ENCODE results near the gene GPAT3.
A peak's percentile ranks its signal among the peaks of the same experiment; 100 is the strongest.
"Not testable (repeated sequence)": the region's sequence is repeated elsewhere in the genome, so short reads cannot be mapped to it uniquely, and the experiment has no call there.

GPAT3 gene

GRCh38 chr4:83603129-83603528 is 67.2 kb downstream of the GPAT3 start:
- no peak for DNase-seq (ENCODE audit: low read depth in 2 of 2)

- no peak for DNase-seq (ENCODE audit: low read depth in 2 of 2)
These were observed 68.4 kb downstream of the GPAT3 start for GRCh38 chr4:83604321-83604720.

- no peak for DNase-seq (ENCODE audit: low read depth in 2 of 2)
These were observed 69.3 kb downstream of the GPAT3 start for GRCh38 chr4:83605210-83605609.

GRCh38 chr4:83605744-83606172 is 69.8 kb downstream of the GPAT3 start:
- no peak for DNase-seq (ENCODE audit: low read depth in 2 of 2)

DNA sequence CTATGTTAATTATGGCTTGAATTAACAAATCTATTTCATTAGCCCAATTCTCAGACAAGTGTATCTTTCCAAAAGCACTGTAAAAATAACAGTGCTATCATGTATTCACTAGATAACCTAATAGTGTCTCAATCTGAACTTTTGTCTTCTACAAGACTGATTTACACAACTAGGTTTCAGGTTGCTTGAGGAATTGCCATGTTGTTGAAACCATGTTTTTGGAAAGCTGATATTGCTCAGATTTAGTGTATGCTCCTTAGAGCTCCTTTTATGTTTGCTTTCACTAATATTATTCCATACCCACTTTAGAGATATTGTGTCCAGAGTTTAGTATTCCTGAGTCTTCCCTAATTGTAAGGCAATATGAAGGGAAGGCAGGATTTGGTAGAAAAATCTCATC is 70.6 kb downstream of the GPAT3 start:
- no peak for DNase-seq (ENCODE audit: low read depth in 2 of 2)

DNA sequence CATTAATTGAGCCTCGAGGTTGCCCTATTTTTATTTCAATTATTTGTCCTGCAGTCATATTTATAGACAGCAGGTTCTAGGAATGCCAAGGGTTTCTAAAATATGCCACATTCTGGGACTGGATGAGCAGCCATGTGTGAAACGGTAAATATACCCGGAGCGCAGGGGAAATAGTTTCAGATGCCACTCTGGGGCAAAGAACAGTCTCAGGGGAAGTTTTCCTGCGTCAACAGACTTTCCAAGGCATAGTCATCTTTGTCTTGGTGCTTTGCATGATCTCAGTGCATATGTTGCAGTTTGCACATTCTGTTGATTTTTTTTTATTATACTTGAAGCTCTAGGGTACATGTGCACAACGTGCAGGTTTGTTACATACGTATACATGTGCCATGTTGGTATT is 71.0 kb downstream of the GPAT3 start:
- no peak for DNase-seq (ENCODE audit: low read depth in 2 of 2)

GRCh38 chr4:83609365-83609764 is 73.5 kb downstream of the GPAT3 start:
- DNase-seq (ENCODE audit: low read depth in 2 of 2) = no peak

GRCh38 chr4:83610729-83611128 is 74.8 kb downstream of the GPAT3 start:
- DNase-seq (ENCODE audit: low read depth in 2 of 2) = no peak

DNA sequence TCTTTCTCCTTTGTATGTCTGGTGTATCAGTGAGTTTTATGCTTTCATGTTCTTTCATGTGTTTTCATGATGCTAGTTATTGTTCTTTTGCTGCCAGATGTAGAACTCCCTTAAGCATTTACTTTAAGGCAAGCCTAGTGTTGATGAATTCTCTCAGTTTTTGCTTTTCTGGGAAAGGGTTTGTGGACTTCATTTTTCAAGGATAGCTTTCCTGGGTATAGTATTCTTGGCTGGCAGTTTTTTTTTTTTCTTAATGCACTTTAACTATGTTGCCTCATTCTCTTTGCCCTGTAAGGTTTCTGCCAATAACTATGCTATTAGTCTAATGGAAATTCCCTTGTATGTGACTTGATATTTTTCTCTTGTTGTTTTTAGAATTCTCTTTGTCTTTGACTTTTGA is 77.1 kb downstream of the GPAT3 start:
- no peak for DNase-seq (ENCODE audit: low read depth in 2 of 2)

GRCh38 chr4:83613994-83614393 is 78.1 kb downstream of the GPAT3 start:
- no peak for DNase-seq (ENCODE audit: low read depth in 2 of 2)

- DNase-seq (ENCODE audit: low read depth in 2 of 2) = no peak
These were observed 80.3 kb downstream of the GPAT3 start for GRCh38 chr4:83616252-83616651.

DNA sequence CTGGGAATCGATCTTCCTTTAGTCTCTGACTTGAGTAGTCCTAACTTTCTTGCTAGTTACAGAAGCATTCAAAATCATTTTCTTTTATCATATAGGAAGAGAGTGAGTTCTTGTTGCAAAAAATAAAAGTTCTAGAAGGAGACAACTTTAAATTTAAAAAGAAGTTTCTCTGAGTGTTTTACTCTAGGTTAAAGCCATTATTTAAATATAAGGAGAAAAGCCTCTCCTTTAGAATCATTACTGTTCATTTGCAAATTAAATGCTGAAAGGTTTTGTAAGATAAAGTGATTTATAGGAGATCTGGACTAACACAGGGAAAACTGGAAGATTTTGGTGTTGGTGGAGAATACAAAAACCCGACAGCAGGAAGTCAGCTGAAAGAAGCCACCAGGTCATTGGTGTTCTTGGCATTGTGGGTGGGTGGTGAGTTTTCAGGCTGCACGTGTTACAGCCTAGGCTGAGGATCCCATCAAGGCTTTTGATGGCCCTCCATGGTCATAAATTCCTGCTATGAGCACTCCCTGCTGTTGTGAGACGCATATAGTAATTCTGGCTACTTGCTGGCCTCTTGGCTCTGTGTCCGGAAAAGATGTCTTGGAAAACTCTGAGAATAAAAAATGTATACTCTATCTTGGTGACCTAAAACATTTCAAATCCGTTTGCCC is 81.6 kb downstream of the GPAT3 start:
- no peak for DNase-seq (ENCODE audit: low read depth in 2 of 2)

- no peak for DNase-seq (ENCODE audit: low read depth in 2 of 2)
These were observed 82.5 kb downstream of the GPAT3 start for GRCh38 chr4:83618431-83618830.

- no peak for DNase-seq (ENCODE audit: low read depth in 2 of 2)
These were observed 83.2 kb downstream of the GPAT3 start for GRCh38 chr4:83618991-83619645.

DNA sequence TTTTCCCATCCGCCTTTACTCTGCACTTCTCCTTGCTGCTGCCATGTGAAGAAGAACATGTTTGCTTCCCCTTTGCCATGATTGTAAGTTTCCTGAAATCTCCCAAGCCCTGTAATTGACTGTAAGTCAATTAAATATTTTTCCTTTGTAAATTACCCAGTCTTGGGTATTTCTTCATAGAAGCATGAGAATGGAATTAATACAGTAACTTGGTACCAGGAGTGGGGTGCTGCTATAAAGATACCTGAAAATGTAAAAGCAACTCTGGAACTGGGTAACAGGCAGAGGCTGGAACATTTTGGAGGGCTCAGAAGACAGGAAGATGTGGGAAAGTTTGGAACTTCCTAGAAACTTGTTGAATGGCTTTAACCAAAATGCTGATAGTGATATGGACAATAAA is 86.2 kb downstream of the GPAT3 start:
- DNase-seq (ENCODE audit: low read depth in 2 of 2) = not testable (repeated sequence)

DNA sequence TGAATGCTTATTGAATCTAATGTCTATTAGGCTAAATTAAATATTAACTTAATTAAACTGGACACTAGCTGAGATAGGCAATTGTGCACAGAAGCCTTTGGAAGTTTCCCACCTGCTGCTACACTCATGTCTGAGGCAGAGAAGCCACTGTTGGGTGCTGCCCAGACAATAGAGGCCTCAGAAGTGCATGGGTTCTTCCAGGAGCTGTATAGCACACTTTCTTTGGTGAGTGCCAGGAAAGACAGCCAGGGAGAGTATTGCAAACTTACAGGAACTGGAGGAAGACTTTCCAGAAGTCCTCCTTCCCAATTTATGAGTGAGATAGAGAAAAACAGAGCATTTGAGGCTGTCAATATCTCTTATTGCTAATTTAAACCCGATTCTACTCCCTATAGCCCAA is 89.9 kb downstream of the GPAT3 start:
- no peak for DNase-seq (ENCODE audit: low read depth in 2 of 2)

DNA sequence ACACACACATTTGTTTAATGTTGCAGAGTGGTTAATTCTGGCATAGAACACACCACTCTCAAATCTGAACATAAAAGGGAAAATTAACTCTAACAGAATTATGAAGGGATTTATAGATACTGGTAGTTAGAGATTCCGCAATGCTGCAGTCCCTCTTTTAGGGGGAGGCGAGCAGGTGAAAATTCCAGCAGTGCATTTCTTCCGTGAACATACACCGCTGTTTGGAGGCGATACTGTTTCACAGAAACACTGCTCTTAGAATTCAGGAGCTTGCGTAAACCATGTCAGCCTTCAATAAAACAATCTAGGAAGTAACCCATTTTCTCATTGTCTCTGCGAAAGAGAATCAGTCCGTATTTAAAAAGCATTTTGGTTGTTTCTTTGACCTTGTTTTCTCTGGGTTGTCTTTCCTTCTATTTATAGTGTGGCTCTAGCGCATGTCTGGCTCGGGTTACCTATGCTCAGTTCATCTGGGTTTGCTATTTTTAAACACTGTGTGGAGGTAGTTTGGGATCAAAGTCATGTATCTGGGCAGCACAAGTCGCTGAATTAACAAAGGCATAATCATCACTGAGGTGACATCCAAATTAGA is 90.4 kb downstream of the GPAT3 start:
- DNase-seq (ENCODE audit: low read depth in 2 of 2) = no peak

- no peak for DNase-seq (ENCODE audit: low read depth in 2 of 2)
These were observed 94.2 kb downstream of the GPAT3 start for GRCh38 chr4:83629945-83630721.

- DNase-seq (ENCODE audit: low read depth in 2 of 2) = no peak
These were observed 95.2 kb downstream of the GPAT3 start for GRCh38 chr4:83631066-83631465.

DNA sequence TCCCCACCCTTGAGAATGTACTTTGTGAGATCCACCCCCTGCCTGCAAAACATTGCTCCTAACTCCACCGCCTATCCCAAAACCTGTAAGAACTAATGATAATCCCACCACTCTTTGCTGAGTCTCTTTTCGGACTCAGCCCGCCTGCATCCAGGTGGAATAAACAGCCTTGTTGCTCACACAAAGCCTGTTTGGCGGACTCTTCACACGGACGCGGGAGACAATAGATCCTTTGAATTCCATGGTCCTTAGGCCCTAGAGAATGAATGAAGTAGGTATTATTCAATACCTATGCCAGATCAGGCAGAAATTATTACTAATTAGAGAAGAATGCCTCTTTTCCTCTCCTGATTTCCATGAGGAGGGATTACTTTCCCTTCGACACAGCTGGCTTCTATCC is 101.0 kb downstream of the GPAT3 start:
- no peak for DNase-seq (ENCODE audit: low read depth in 2 of 2)

GRCh38 chr4:83639849-83640493 is 104.1 kb downstream of the GPAT3 start:
- DNase-seq (ENCODE audit: low read depth in 2 of 2) = peak in 1 of 2 donors; percentile 26

GRCh38 chr4:83643036-83643435 is 107.1 kb downstream of the GPAT3 start:
- no peak for DNase-seq (ENCODE audit: low read depth in 2 of 2)

All from stimulated activated CD8-positive, alpha-beta memory T cell treated with anti-CD3 and anti-CD28 coated beads, Interleukin-15, amount 100 ng/mL, for 4 hours (primary cell).